ENCODE results near the gene DMXL1.
"Not testable (repeated sequence)": the region's sequence is repeated elsewhere in the genome, so short reads cannot be mapped to it uniquely, and the experiment has no call there.

The DMXL1 gene

DNA sequence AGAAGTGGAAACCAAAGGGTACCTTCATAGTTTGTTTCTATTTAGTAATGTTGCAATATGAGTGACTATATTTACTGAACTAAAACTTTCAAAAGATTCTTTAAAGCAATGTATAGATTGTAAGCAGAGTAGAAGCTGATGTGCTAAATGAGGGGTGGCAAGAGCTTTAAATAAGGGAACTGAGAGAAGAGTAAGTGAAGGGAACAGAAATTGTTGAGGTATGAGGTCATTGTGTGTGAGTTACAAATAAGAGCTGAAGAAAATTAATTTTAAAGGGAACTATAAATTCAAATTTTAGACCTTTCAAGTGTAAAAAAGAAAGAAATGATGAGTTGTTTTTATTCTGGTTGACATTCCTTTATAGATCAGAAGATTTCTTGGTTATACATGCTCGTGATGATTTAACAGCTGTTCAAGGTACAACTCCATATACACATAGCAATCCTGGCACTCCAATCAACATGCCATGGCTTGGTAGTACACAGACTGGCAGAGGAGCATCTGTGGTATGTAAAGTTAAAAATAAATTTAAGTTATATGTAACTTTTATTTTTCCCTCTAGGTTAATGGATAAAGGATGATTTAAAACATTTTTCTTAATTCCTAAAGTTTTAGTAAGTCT lies 149.8 kb downstream of the DMXL1 start:
- no peak overlapping the region for H3K4me3 ChIP-seq (ENCODE audit: low read length)
- no peak for DNase-seq (ENCODE audit: low read depth)
- TF ChIP-seq, protein P1, sequence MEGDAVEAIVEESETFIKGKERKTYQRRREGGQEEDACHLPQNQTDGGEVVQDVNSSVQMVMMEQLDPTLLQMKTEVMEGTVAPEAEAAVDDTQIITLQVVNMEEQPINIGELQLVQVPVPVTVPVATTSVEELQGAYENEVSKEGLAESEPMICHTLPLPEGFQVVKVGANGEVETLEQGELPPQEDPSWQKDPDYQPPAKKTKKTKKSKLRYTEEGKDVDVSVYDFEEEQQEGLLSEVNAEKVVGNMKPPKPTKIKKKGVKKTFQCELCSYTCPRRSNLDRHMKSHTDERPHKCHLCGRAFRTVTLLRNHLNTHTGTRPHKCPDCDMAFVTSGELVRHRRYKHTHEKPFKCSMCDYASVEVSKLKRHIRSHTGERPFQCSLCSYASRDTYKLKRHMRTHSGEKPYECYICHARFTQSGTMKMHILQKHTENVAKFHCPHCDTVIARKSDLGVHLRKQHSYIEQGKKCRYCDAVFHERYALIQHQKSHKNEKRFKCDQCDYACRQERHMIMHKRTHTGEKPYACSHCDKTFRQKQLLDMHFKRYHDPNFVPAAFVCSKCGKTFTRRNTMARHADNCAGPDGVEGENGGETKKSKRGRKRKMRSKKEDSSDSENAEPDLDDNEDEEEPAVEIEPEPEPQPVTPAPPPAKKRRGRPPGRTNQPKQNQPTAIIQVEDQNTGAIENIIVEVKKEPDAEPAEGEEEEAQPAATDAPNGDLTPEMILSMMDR (IDR thresholded peaks at IDR 0.05; ENCODE audit: insufficient read depth, low read depth, low read length, missing control alignments): no peak

DNA sequence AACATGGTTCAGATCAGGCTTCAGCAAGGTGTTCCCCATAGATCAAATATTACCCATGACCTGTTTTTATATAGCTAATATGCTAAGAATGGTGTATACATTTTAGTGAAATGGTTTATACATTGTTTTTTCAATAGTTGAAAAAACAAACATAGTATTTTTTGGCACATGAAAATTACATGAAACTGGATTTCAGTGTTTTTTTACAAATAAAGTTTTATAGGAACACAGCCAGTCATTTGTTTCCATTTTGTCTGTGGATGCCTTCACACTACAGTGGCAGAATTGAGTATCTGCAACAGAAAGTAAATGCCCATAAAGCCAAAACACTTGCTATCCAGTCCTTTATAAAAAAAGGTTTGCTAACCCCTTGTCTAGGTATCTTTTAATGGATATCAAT lies 150.4 kb downstream of the DMXL1 start:
- H3K4me3 ChIP-seq (ENCODE audit: low read length): no peak overlapping the region
- no peak for DNase-seq (ENCODE audit: low read depth)
- TF ChIP-seq, protein P1 (IDR thresholded peaks at IDR 0.05; ENCODE audit: insufficient read depth, low read depth, low read length, missing control alignments): no peak

DNA sequence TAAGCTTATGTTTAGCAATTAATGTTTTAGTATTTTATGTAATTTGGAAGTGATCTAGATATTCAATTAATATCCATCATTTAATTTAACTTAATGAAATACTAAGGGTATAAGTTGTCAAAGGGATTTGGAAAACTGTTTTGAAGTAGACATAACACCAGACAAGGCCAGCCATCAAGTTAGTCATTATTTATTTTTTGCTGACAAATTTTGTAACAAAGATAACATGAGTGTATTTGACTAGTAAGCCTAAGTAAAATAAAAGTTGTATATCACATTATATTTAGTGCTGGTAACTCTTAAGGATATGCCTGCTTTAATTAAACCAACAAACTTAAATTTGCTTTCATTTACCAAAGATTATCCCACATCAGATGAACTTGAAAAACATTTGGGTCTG lies 159.1 kb downstream of the DMXL1 start:
- no peak overlapping the region for H3K4me3 ChIP-seq (ENCODE audit: low read length)
- TF ChIP-seq, protein P1 (IDR thresholded peaks at IDR 0.05; ENCODE audit: insufficient read depth, low read depth, low read length, missing control alignments): no peak
- no peak for DNase-seq (ENCODE audit: low read depth)

DNA sequence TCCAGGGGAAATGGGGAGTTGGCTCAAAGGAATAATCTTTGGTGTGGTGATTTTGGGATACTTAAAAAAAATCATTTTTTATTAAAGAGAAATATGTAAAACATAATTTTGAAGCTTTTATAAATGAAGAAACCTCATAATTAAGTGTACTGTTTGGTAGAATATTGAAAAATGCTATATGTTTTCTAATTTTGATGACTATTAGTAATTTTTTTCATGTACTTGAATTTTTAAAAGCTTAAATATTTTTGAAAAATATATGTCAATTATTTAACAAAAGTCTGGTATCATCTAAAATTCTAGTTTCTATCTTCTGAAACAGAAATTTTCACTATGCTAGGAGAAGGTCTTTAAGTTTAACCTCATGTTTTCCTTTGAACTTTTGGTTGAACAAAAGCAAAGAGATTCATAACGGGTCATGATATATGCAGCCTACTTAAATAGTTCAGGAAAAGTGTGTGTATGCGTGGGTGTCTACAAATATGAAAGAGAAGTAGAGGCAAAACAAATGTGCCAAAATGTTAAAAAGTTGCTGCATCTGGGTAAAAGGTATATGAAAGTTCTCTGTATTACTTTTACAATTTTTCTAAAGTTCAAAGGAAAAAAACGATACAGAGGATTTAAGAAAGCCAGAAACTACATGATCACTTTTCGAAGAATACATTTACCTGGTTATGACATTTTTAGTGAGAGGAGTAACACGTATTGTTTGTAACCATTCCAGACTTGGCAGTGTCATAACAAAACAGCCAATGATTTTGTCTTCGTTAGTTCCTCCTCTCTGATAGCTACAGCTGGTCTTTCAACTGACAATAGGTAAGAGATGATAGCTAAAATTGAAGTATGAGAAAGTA lies 167.6 kb downstream of the DMXL1 start:
- H3K4me3 ChIP-seq (ENCODE audit: low read length): no peak overlapping the region
- TF ChIP-seq, protein P1 (IDR thresholded peaks at IDR 0.05; ENCODE audit: insufficient read depth, low read depth, low read length, missing control alignments): no peak
- no peak for DNase-seq (ENCODE audit: low read depth)

DNA sequence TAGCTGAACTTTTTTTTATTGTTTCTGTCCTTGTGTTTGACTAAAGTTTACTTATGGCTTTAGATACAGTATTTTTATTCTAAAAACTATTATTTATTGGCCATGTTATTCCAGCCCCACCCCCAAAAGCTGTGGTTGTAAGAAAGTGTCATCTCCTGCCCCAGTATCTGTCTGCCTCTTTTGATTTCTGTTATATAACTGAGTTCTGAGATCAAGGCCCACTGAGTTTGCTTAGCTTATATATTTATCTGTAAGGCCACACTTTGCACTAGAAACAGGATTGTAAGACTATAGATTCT lies 168.2 kb downstream of the DMXL1 start:
- TF ChIP-seq, protein P1 (IDR thresholded peaks at IDR 0.05; ENCODE audit: insufficient read depth, low read depth, low read length, missing control alignments): no peak
- DNase-seq (ENCODE audit: low read depth): no peak
- H3K4me3 ChIP-seq (ENCODE audit: low read length): no peak overlapping the region

DNA sequence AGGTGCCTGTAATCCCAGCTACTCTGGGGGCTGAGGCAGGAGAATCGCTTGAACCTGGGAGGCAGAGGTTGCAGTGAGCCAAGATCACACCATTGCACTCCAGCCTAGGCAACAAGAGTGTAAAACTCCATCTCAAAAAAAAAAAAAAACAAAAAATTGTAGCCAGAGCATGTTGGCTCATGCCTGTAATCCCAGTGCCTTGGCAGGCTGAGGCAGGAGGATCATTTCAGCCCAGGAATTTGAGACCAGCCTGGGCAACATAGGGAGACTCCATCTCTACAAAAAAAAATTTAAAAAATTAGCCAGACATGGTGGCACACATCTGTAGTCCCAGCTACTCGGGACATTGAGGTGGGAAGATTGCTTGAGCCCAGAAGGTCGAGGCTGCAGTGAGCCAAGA lies 168.9 kb downstream of the DMXL1 start:
- peak; percentile 62 for DNase-seq (ENCODE audit: low read depth)

DNA sequence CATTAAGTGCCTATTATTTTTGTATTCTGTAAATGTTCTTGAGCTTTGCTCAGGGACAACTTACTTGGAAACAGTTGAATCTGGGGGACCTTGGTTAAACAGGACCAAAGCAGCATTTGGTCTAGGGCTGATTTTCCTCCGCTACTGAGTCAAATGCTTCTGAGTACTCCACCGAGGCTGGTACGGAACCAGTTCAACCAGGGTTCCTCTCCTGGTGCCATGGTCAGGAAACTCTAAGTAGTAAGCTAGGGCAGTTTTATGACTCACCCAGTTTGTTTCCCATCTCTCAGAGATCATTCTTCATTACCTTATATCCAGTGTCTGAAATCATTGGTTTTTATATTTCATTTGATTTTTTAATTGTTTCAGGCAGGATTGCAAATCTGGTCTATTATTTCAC lies 173.0 kb downstream of the DMXL1 start:
- H3K4me3 ChIP-seq (ENCODE audit: low read length): no peak overlapping the region
- DNase-seq (ENCODE audit: low read depth): peak; percentile 80
- TF ChIP-seq, protein P1 (IDR thresholded peaks at IDR 0.05; ENCODE audit: insufficient read depth, low read depth, low read length, missing control alignments): no peak

More for the DNA sequence above, 168.9 kb downstream of the DMXL1 start:
- H3K4me3 ChIP-seq (ENCODE audit: low read length): not testable (repeated sequence)
